H1 (cell line): Measurements from ENCODE around the gene TRIOBP. TPM values are rescaled to one million over a fixed set of nuclear protein-coding genes. Genes with fewer than 3 reads are reported as not detected.

Source experiments
- JUND ChIP-seq: IDR thresholded peaks from 2 replicates; pipeline ENCODE4 v1.6.1; 2011; ENCODE audit warnings: mild to moderate bottlenecking, improper control_type of control experiment, low read length
- SAP30 ChIP-seq: fragments of 300-600 bp; sonication (generic); IDR thresholded peaks from 2 replicates; pipeline ENCODE4 v1.7.1; 2012; ENCODE audit warnings: low read length, moderate library complexity, mild to moderate bottlenecking, inconsistent platforms; ENCODE audit not compliant: insufficient read depth, insufficient replicate concordance
- TCF12 ChIP-seq: IDR thresholded peaks from 2 replicates; pipeline ENCODE4 v1.6.1; 2011; ENCODE audit warnings: low read depth, mild to moderate bottlenecking, low read length
- polyA plus RNA-seq, 7 experiments: library from polyadenylated mRNA; depleted of rRNA in 3 of 7; stranded (reverse) in 5 of 7; unstranded in 2 of 7; fragments of >200 nt in 5 of 7; fragments of 200-250 nt in 2 of 7; gene quantifications; 1 replicate in 5 of 7; 2 replicates in 1 of 7; 4 replicates in 1 of 7; pipeline versions ENCODE4 v1.2.1 to v1.2.3, GENCODE V29; 2011 to 2013; ENCODE audit warnings: missing spikeins in 2 of 7, mixed read lengths in 2 of 7
- total RNA-seq: library from RNA; stranded (reverse); fragmentation: NEBNext Ultra II Directional; extraction: Animal tissue kit (Norgen Biotek cat#: 25700); gene quantifications from 2 replicates; pipeline ENCODE4 v1.2.1, GENCODE V29; 2021

The TRIOBP gene
- total and polyA plus RNA-seq, 2 of the 8 experiments (the other 6 are each of a cell fraction or from before 2014, with no cell fraction given) = 18.2 to 27.3 TPM

- TF ChIP-seq SAP30 = no peak
- no peak for TF ChIP-seq TCF12
- TF ChIP-seq JUND = no peak
Measured at GRCh38 chr22:37820350-37820749, 123.5 kb downstream of the TRIOBP start (continued).
